GM10847 (cell line): Measurements from ENCODE around the gene HERC4.
A peak's percentile ranks its signal among the peaks of the same experiment; 100 is the strongest.

ENCODE experiments used
- POLR2A ChIP-seq: IDR thresholded peaks from 2 replicates; pipeline ENCODE4 v1.6.1; 2011; ENCODE audit not compliant: insufficient read length; ENCODE audit errors: extremely low read depth

The HERC4 gene, protein sequence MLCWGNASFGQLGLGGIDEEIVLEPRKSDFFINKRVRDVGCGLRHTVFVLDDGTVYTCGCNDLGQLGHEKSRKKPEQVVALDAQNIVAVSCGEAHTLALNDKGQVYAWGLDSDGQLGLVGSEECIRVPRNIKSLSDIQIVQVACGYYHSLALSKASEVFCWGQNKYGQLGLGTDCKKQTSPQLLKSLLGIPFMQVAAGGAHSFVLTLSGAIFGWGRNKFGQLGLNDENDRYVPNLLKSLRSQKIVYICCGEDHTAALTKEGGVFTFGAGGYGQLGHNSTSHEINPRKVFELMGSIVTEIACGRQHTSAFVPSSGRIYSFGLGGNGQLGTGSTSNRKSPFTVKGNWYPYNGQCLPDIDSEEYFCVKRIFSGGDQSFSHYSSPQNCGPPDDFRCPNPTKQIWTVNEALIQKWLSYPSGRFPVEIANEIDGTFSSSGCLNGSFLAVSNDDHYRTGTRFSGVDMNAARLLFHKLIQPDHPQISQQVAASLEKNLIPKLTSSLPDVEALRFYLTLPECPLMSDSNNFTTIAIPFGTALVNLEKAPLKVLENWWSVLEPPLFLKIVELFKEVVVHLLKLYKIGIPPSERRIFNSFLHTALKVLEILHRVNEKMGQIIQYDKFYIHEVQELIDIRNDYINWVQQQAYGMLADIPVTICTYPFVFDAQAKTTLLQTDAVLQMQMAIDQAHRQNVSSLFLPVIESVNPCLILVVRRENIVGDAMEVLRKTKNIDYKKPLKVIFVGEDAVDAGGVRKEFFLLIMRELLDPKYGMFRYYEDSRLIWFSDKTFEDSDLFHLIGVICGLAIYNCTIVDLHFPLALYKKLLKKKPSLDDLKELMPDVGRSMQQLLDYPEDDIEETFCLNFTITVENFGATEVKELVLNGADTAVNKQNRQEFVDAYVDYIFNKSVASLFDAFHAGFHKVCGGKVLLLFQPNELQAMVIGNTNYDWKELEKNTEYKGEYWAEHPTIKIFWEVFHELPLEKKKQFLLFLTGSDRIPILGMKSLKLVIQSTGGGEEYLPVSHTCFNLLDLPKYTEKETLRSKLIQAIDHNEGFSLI

DNA sequence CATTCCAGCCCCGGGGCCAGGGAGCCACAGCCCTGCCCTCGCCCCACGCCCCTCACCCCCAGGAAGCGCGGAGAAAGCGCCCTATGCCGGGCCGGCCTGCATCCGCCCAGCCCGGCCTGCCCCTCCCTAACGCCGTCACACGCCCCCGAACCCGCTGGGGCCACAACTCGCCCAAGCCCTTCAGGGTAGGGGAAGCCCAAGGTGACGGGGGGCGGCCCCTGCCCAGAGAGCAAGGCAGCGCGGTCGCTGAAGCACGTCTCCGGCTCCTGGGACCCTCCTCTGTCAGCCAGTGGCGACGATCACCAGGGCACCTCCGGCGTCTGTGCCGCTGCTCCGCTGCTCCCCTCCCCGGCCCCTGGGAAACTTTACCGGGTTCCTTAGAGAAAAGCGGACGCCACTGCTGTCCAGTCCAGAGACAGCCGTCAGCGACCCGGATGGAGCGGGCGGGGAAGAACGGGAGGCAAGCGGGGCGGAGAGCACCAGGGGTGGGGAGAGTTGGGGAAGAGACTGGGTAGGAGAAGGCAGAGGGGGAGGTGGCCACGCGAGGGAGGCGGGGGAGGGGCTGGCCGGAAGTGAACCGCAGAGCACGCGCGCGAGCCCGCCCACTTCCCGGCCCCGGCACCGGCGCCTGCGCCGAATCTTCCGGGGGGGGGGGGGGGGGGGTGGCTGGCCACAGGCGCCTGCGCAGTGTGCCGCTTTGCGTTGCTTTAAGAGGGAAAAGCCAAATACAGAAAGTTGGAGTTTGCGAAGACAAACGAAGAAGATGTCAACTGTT lies at the start of gene HERC4:
HERC4 (minus strand) TSS at position 509 of the 775 bp plus-strand sequence. CDS start 2,175 bp downstream, outside the sequence.
- peak; percentile 59 for TF ChIP-seq POLR2A

DNA sequence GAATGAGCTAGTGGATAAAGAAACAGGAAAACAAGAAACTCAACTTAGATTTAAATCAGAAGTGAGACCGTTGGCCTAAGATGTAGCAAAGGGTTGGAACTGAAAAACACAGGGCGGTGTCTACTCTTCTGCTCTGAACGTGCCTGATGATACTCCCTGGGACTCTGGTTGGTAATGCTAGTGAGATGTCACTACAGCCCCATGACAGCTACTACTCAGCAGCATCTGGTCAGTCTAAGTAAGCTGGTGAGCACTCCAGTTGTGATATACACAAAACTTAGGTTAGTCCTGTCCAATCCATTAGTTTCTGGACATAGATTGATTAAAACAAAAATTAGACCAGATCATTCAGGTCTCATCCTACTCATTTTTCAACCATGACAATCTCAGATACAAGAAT lies 49.6 kb upstream of the HERC4 start:
- TF ChIP-seq POLR2A = no peak

DNA sequence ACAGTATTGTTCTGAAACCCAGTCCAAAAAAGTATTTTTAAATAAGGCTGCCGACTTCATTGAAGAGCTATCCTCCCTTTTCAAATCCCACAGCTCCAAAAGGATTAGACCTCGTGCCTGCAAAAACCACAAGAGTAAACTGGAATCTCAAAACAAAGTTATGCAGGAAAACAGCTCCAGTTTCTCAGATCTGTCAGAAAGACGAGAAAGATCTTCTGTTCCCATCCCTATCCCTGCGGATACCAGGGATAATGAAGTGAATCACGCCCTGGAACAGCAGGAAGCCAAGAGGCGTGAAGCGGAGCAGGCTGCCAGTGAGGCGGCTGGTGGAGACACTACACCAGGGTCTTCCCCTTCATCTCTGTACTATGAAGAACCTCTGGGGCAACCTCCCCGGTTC lies 46.8 kb upstream of the HERC4 start:
- TF ChIP-seq POLR2A = no peak

DNA sequence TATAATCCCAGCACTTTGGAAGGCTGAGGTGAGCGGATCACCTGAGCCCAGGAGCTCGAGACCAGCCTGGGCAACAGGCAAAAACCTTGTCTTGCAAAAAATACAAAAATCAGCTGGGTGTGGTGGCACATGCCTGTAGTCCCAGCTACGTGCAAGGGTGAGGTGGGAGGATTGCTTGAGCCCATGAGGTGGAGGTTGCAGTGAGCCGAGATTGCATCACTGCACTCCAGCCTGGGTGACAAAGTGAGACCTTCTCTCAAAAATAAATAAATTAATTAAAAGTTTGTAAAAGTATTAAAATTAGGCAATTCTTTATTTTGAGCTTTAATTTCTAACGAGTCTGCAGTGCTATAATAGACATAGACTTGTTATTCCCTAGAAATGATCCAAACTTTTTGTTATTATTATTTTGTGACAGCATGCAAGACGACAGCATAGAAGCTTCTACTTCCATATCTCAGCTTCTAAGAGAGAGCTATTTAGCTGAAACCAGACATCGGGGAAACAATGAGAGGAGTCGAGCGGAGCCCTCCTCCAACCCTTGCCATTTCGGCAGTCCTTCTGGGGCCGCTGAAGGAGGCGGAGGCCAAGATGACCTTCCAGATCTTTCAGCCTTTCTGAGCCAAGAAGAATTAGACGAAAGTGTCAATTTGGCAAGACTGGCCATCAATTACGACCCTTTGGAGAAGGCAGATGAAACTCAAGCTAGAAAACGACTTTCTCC lies 46.1 kb upstream of the HERC4 start:
- no peak for TF ChIP-seq POLR2A

DNA sequence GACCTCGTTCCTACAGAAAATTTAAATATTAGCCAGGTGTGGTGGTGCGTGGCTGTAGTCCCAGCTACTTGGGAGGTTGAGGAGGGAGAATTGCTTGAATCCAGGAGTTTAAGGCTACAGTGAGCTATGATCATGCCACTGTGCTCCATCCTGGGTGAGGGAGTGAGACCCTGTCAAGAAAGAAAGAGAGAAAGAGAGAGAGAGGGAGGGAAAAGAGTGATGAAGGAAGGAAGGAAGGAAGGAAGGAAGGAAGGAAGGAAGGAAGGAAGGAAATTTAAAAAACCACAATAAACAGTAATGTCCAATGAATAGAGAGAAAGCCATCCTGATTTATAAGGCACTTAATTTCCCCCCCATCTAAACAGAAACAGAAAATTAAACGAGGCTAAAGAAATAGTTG lies 43.6 kb upstream of the HERC4 start:
- TF ChIP-seq POLR2A = no peak

DNA sequence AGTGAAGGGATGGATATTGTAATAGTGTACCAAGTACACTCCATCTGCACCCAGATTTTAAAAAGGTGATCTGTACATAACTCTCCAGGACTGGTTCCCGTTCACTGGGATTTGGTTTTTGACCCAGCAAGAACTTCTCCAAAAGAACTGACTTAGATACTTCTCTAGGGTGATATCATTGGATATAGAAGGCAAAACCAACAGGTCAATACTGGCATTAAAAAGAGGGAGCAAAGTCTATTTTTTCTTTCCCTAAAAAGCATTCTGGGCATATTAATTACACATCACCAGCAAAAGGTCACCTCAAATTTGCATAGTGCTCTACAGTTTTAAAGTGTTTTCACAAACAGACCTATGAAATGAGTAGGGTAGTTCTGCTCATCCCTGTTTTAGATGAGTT lies 37.8 kb upstream of the HERC4 start:
- TF ChIP-seq POLR2A = no peak

DNA sequence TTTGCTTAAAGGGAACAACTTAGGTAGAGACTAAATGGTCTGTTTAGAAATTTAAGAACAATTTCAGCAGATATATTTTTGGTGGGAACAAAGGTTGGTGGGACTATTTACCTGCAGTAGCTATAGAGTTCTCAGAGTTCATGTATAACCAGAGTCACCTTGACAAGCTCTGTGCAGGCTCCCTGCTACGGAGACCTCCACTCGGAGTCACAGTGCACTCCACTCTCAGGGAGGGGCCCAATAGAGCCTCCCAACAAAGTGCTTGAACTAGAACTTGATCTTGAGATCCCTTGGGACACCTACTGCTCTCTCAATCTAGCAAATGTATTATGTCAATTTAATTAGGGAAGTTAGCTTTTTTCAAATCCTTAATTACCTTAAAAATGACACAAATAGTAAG lies 36.5 kb upstream of the HERC4 start:
- no peak for TF ChIP-seq POLR2A

DNA sequence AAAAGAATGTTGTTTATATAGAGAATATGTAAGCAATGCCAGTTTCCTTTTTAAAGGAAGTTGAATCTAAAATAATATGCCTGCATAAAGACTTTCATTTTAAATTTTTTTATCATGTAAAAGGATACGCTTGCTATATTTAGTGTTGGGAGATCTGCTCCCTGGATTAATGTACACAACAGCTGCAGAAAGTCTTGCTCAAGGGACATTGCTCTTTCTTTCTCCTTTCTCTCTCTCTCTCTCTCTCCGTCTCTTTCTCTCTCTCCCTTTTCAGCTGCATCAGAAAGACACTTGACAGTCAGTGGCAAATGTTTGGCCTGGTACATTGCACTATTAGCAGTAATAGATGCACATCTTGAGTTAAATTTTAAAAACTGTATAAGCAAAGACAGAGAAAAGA lies 34.9 kb upstream of the HERC4 start:
- TF ChIP-seq POLR2A = no peak

DNA sequence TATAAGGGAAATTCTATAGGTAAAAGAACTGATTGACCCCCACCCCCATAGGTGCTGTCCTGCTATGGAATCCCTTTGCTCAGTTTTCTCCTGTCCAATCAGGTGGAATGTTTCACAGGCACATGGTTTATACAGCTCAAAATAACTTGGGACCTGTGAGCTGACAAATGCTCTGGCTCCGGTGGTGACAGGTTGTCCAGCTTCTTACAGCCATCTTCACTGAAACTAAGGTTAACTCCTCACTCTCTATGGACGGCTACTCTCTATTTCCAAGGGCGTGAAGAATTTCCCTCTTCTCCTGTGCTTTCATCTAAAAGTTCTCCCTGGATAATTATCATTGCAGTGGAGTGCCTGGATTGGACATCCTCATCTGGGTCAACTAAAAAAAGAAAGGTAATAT lies 34.2 kb upstream of the HERC4 start, which contains the start of gene MYPN:
MYPN (plus strand) TSS at position 158 of the 400 bp plus-strand sequence. CDS start 11,951 bp downstream, outside the sequence.
- TF ChIP-seq POLR2A = no peak

DNA sequence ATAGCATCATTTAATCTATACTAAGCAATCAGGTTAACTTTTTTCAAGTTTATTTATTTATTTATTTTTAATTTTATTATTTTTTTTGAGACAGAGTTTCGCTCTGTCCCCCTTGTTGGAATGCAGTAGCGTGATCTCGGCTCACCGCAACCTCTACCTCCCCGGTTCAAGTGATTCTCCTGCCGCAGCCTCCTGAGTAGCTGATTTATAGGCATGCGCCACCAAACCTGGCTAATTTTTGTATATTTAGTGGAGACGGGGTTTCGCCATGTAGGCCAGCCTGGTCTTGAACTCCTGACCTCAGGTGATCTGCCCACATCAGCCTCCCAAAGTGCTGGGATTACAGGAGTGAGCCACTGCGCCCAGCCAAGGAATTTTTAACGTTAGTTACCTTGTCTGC lies 33.6 kb upstream of the HERC4 start:
- TF ChIP-seq POLR2A = no peak

DNA sequence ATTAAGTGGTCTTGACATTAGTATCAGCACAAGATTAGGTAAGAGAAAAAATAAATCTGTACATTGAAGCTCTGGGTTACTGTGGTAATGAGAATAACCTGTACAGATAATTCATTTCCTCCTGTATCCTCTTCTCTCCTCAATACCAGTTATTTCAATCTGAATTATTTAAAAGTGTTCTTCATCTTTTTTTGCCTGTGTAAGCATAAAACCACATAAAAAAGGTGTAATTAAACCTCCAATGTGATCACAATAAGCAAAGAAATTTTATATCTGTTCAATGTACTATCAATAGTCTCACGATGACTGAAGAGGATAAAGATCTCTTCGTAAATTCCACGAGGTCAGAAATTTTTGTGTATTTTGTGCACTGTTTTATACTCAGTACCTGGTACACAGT lies 33.0 kb upstream of the HERC4 start:
- TF ChIP-seq POLR2A = no peak

DNA sequence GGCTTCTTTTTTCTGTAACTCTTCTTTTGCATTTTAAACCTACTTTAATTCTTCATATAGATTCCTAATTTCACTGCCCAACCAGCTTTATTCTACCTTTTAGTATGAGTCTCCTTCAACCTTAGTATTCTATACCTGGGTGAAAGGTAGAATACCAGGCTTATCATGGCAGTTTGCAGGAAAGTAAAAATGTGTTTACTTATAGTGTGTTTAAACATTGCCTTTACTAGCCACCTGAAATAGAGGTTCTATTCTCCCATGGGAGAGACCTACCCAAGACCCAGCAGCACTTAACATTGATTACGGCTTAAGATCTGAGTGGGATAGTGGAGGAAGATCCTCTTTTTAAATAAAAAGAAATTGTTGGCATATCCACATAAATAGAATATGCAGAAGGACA lies 32.6 kb upstream of the HERC4 start:
- no peak for TF ChIP-seq POLR2A

DNA sequence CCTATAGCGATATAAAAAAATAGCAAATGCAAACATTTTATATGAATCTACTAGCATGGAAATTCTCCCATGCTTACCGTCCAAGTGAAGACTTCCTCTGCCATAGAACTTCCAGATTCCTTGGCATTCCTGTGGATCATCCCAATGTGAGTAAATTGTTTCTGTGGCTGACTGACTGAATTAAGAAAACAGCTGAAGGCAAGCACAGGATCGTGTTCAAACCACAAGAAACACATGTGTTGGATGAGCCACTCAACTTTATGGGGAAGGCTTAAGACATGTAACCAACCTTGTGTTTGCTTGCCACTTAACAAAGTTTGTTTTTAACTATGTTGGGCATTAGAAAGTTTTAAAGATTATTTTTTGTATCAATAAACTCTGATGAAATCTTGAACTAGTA lies 31.6 kb upstream of the HERC4 start:
- TF ChIP-seq POLR2A = no peak

DNA sequence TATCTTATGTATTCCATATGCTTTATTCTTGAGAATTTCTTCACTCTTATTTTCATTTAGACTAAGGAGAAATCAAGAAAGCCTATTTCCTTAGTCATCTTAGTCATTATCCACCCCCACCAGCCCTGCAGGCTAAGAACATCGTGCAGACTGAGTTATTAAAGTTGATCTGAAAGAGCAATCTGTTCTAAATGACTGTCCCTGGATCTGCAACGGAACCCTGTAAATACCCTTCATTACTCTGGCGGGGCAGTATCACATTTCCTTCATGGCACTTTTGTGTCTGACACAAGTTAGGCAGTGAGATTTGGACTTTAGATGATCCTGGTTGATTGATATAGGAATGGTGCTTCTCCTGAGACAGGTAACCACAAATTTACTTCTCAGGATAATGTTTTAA lies 30.7 kb upstream of the HERC4 start:
- no peak for TF ChIP-seq POLR2A

DNA sequence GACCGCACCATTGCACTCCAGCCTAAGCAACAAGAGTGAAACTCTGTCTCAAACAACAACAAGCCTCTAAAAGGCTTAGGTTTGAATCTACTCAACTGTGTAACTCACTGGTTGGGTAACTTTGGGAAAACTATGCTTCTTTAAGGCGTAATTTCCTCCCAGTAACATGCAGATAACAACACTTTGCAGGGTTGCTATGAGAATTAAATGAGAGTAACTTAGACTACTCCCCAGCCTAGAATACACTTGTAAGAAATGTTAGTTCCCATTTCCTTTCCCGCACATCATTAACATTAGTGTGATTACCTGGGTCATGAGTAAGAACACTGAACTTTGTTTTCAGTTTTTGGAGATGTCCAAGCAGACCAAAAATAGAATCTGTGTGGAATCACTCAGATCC lies 28.8 kb upstream of the HERC4 start:
- no peak for TF ChIP-seq POLR2A
